ENCODE results near the gene RUSF1.

GRCh38 chr16:31475946-31476302 is 32.3 kb downstream of the RUSF1 start:
- TF ChIP-seq POLR2A (IDR thresholded peaks at IDR 0.05), result no peak
- TF ChIP-seq, protein P1, sequence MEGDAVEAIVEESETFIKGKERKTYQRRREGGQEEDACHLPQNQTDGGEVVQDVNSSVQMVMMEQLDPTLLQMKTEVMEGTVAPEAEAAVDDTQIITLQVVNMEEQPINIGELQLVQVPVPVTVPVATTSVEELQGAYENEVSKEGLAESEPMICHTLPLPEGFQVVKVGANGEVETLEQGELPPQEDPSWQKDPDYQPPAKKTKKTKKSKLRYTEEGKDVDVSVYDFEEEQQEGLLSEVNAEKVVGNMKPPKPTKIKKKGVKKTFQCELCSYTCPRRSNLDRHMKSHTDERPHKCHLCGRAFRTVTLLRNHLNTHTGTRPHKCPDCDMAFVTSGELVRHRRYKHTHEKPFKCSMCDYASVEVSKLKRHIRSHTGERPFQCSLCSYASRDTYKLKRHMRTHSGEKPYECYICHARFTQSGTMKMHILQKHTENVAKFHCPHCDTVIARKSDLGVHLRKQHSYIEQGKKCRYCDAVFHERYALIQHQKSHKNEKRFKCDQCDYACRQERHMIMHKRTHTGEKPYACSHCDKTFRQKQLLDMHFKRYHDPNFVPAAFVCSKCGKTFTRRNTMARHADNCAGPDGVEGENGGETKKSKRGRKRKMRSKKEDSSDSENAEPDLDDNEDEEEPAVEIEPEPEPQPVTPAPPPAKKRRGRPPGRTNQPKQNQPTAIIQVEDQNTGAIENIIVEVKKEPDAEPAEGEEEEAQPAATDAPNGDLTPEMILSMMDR (IDR thresholded peaks at IDR 0.05), result no peak
